Lower lobe of right lung (tissue), 2 donors: ENCODE results near the gene TMF1. TPM values are rescaled to one million over a fixed set of nuclear protein-coding genes. Genes with fewer than 3 reads are reported as not detected.

Source experiments
- ATAC-seq, 2 donors: fragments of 200-7000 bp; cut with Tn5 transposase; one replicate each; pipeline ENCODE4 v1.9.1; 2020 to 2022; ENCODE audit warnings: mild to moderate bottlenecking in 2 of 2, moderate library complexity in 2 of 2
- DNase-seq: peaks from one replicate; pipeline ENCODE4 v3.0.0-alpha.2; 2020
- H3K27ac ChIP-seq: fragments of 200-600 bp; one replicate; pipeline ENCODE4 v1.8.0; 2022
- H3K27me3 ChIP-seq: fragments of 200-600 bp; one replicate; pipeline ENCODE4 v1.8.0; 2022; ENCODE audit warnings: low read depth
- H3K36me3 ChIP-seq: fragments of 200-600 bp; one replicate; pipeline ENCODE4 v1.8.0; 2022; ENCODE audit warnings: mild to moderate bottlenecking
- H3K4me1 ChIP-seq: fragments of 200-600 bp; one replicate; pipeline ENCODE4 v1.8.0; 2022
- H3K4me3 ChIP-seq: fragments of 200-600 bp; one replicate; pipeline ENCODE4 v1.8.0; 2022; ENCODE audit warnings: mild to moderate bottlenecking
- H3K9me3 ChIP-seq: fragments of 200-600 bp; one replicate; pipeline ENCODE4 v1.8.0; 2022
- intact Hi-C: fragments of 100-400 bp; cut with DNase I; formaldehyde crosslinking; loops from one replicate; pipeline ENCODE4 v1.11.0; 2022
- total RNA-seq: library from RNA; stranded (reverse); fragmentation: NEBNext Ultra II Directional; extraction: Animal tissue kit (Norgen Biotek cat#: 25700); gene quantifications from one replicate; pipeline ENCODE4 v1.2.1, GENCODE V29; 2021
- TF ChIP-seq, protein P1 (sequence below): fragments of 200-600 bp; IDR thresholded peaks from one replicate; pipeline ENCODE4 v1.8.0; 2022; ENCODE audit warnings: antibody characterized with exemption, mild to moderate bottlenecking
- donor health status: DM: no; HTN: yes; CAD: no; lungs with severe emphysema.

TMF1 gene
- total RNA-seq, 1 donor from 2014 or later = 40.0 TPM

DNA sequence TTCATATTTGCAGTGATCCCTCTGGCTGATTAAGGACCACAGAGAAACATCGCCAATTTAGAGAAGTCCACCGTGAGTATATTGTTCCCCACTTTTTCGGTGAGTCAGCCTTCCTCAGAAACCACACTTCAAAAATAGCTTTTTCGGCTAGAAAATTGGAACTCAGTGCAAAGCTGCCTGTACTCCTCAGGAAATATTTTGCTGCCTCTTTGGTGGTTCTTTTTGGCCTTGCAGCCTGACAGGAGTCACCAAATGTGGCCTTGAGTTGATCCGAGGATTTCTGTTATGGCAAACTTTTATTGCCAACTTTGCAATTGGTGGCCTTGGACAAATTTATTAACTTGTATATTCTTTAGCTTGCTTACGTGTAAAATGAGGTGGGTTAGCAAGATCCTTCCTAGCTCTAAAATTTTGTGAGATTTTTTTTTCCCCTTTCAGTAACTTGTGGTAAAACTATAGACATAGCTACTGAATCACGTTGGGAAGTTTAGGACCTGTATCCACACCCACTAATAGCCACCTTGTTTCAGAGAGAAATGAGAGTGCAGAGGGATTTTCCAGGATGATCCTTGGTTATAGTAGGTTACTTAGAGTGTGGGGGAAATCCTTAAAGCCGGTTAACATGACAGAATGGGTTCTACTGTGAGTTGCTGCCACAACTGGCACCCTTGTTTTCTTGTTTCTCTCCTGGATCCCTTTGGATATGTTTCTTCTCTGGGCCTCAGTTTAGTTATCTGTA is 42.5 kb upstream of the TMF1 start:
- intact Hi-C loops = no loop called here
- Histone ChIP-seq H3K9me3 (no peaks in the 10 kb centered on the region), H3K36me3 (no peaks in the 10 kb centered on the region), H3K27ac (peak overlapping the region; percentile 50), H3K27me3 (no peaks in the 10 kb centered on the region), H3K4me1 (peaks cover 94% of the 10 kb centered on the region), H3K4me3 (no peak overlapping the region)
- peak; percentile 11 to 13 for ATAC-seq
- DNase-seq = no peak
- TF ChIP-seq, protein P1, sequence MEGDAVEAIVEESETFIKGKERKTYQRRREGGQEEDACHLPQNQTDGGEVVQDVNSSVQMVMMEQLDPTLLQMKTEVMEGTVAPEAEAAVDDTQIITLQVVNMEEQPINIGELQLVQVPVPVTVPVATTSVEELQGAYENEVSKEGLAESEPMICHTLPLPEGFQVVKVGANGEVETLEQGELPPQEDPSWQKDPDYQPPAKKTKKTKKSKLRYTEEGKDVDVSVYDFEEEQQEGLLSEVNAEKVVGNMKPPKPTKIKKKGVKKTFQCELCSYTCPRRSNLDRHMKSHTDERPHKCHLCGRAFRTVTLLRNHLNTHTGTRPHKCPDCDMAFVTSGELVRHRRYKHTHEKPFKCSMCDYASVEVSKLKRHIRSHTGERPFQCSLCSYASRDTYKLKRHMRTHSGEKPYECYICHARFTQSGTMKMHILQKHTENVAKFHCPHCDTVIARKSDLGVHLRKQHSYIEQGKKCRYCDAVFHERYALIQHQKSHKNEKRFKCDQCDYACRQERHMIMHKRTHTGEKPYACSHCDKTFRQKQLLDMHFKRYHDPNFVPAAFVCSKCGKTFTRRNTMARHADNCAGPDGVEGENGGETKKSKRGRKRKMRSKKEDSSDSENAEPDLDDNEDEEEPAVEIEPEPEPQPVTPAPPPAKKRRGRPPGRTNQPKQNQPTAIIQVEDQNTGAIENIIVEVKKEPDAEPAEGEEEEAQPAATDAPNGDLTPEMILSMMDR = no peak

DNA sequence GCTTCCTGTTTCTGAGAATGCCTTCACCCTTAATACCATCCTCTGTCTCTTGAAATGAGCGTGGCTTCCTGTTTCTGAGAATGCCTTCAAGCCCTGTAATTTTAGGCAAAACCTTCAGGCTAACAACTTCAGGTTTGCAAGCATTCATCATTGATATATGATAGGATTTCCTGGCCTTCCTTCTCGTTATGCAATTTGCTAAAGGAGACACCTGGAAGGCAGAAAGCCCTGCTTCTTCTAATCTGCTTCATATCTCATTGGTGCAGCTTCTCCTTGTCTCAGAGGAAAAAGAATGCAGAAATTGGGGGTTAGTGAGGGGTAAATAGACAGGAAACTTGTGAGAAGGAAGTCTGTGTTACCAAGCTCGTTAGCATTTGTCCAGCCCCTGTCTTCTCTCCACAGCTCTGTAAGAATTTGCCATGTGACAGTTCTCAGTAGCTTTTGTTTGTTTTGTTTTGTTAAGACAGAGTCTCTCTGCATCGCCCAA is 39.9 kb upstream of the TMF1 start:
- Histone ChIP-seq H3K4me3 (peak overlapping the region; percentile 17), H3K27me3 (no peaks in the 10 kb centered on the region), H3K9me3 (no peaks in the 10 kb centered on the region), H3K27ac (peak overlapping the region; percentile 62), H3K36me3 (no peaks in the 10 kb centered on the region), H3K4me1 (peaks cover 99% of the 10 kb centered on the region)
- peak; percentile 33 to 58 for ATAC-seq
- DNase-seq = no peak
- TF ChIP-seq, protein P1 = no peak
- intact Hi-C loops = no loop called here

DNA sequence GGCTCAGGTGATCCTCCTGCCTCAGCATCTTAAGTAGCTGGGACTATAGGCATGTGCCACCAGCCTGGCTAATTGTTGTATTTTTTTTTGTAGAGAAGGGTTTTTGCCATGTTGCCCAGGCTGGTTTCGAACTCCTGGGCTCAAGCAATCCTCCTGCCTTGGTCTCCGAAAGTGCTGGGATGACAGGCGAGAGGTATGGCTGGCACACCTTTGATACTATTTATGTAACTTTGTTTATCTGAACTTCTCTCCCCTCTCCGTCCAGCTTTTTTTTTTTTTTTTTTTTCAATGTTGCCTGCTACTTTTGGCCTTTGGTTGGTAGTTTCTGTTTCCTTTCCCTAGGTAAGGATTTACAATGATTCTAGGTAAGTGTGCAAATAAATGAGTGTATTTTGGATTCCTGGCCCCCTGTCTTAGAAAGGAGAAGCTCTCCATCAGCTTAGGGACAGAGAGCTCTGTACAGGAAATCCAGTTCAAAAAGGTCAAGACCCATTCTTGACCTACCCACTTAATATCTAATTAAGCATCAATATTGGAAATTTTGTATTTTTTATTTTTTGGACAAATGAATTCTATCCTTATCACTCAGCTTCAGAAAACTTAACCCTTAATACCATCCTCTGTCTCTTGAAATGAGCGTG is 39.4 kb upstream of the TMF1 start:
- no peak for DNase-seq
- intact Hi-C loops = no loop called here

DNA sequence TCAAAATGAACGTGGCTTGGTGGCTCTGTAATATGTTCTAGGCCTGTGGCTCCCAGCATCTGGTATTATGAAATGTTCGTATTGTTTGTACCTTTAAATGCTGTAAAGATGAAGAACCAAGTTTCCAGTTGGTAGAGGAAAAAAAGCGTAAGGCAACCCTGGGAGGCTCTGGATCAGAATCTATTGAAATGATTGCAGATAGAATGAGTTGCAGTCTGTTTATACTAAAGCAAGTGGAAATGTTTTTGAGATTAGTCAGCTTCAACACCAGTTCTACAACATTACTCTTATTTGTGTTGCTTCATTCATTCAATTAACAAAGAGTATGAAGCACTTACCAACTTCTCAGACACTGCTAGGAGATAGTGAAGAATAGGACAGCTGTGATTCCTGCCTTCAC is 37.9 kb upstream of the TMF1 start:
- no peak for ATAC-seq
- Histone ChIP-seq H3K36me3 (no peaks in the 10 kb centered on the region), H3K9me3 (no peaks in the 10 kb centered on the region), H3K27ac (peak overlapping the region; percentile 5), H3K4me1 (peaks cover 88% of the 10 kb centered on the region), H3K4me3 (no peak overlapping the region), H3K27me3 (no peaks in the 10 kb centered on the region)
- intact Hi-C loops = no loop called here
- TF ChIP-seq, protein P1 = no peak
- no peak for DNase-seq

More for the DNA sequence above, 39.4 kb upstream of the TMF1 start:
- Histone ChIP-seq H3K4me1 (peaks cover 99% of the 10 kb centered on the region), H3K27me3 (no peaks in the 10 kb centered on the region), H3K27ac (peak overlapping the region; percentile 62), H3K9me3 (no peaks in the 10 kb centered on the region), H3K36me3 (no peaks in the 10 kb centered on the region), H3K4me3 (peak overlapping the region; percentile 17)
- TF ChIP-seq, protein P1 = no peak
- no peak for ATAC-seq

DNA sequence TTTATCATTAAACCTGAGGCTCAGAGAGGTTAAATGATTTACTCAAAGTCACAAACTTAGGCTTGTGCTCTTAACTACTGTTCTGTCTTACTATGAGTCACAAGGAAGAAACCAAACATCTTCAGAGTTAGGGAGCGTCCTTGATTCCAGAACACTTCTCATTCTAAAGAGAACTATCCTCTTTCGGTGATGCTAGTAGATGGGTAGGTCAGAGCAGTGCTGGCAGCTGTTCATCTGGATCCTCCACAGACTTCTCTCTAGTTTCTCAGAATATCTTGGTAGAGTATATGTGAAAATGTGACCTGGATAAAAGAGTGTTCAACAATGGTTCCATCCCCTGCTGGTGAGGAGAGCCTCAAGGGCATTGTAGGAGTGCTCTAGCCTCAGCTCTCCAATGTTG is 35.9 kb upstream of the TMF1 start:
- Histone ChIP-seq H3K36me3 (no peaks in the 10 kb centered on the region), H3K27me3 (no peaks in the 10 kb centered on the region), H3K4me1 (peaks cover 84% of the 10 kb centered on the region), H3K9me3 (no peaks in the 10 kb centered on the region), H3K4me3 (peak overlapping the region; percentile 92), H3K27ac (peak overlapping the region; percentile 92)
- no peak for DNase-seq
- TF ChIP-seq, protein P1 = no peak
- no peak for ATAC-seq
- intact Hi-C loops = no loop called here
